K562 (cell line): ENCODE results near the gene PPP6R3. TPM values are rescaled to one million over a fixed set of nuclear protein-coding genes. Genes with fewer than 3 reads are reported as not detected.

ENCODE experiments used
- ATAC-seq: fragments of 200-7000 bp; cut with Tn5 transposase; 3 replicates; pipeline ENCODE4 v1.9.1; 2020; ENCODE audit warnings: moderate library complexity
- BruUV-seq: library from RNA; stranded (reverse); fragments of 400-500 nt; replicated peaks from 2 replicates; lab custom pipeline; 2021; lab: Mats Ljungman, UMichigan
- CTCF ChIA-PET: fragments of 300-600 bp; formaldehyde crosslinking; extraction: SDS; loops from one replicate; lab custom pipeline; 2021; ENCODE audit warnings: low intra/inter-chr PET ratio; lab: Yijun Ruan, JAX
- POLR2A ChIA-PET: fragments of 300-600, 350-650 bp; sonication (Branson Sonifier 250); formaldehyde crosslinking; extraction: SDS; loops from one replicate; lab custom pipeline; 2021; ENCODE audit warnings: antibody characterized with exemption, inconsistent platforms; lab: Yijun Ruan, JAX
- DNase-seq, 4 experiments: peaks; one replicate each; pipeline versions ENCODE4 v3.0.0 to v3.0.0-alpha.2; 2011 to 2018; ENCODE audit warnings: low spot score in 3 of 4, mixed read lengths in 3 of 4; ENCODE audit errors: extremely low read depth in 1 of 4
- FAIRE-seq: peaks from 2 replicates; lab custom pipeline; 2011; peaks lifted over from hg19 to GRCh38; lab: Jason Lieb, UNC
- H2AFZ ChIP-seq: 2 replicates; pipeline ENCODE4 v1.6.0; 2011; ENCODE audit warnings: low read depth, low read length, control low read depth, inconsistent platforms
- H3K27ac ChIP-seq: fragments of 200-600 bp; 3 replicates; pipeline ENCODE4 v1.8.0; 2011; ENCODE audit warnings: low read depth, mild to moderate bottlenecking, control low read depth, inconsistent platforms, low read length, moderate library complexity, mixed read lengths; ENCODE audit errors: extremely low read depth
- H3K27me3 ChIP-seq, 2 experiments: fragments of 300-600 bp in 1 of 2; 2 replicates in 1 of 2; 3 replicates in 1 of 2; pipeline versions ENCODE4 v1.6.0 to v1.8.0; 2011; ENCODE audit warnings: inconsistent platforms in 2 of 2, low read length in 2 of 2, mild to moderate bottlenecking in 1 of 2, mixed read lengths in 1 of 2, moderate library complexity in 1 of 2; ENCODE audit not compliant: control insufficient read depth in 2 of 2, insufficient read depth in 2 of 2
- H3K36me3 ChIP-seq: fragments of 300-600 bp; 3 replicates; pipeline ENCODE4 v1.8.0; 2011; ENCODE audit warnings: mild to moderate bottlenecking, low read length, inconsistent platforms; ENCODE audit not compliant: control insufficient read depth, insufficient read depth
- H3K4me1 ChIP-seq, 2 experiments: fragments of 200-600 bp in 1 of 2; replicated peaks in 1 of 2; 2 replicates in 1 of 2; 3 replicates in 1 of 2; pipeline versions ENCODE4 v1.5.1 to v1.8.0; 2011; ENCODE audit warnings: inconsistent platforms in 2 of 2, low read length in 2 of 2, mild to moderate bottlenecking in 1 of 2, mixed read lengths in 1 of 2, moderate library complexity in 1 of 2; ENCODE audit not compliant: control insufficient read depth in 2 of 2, insufficient read depth in 2 of 2
- H3K4me2 ChIP-seq: 2 replicates; pipeline ENCODE4 v1.6.1; 2011; ENCODE audit warnings: low read length, control low read depth, inconsistent platforms, mixed read lengths; ENCODE audit not compliant: insufficient read depth
- H3K4me3 ChIP-seq: fragments of 200-600 bp; sonication (generic), shearing (Covaris generic); 2 replicates; pipeline ENCODE4 v1.5.1; 2016; ENCODE audit warnings: control low read depth, inconsistent platforms
- H3K79me2 ChIP-seq: fragments of 200-600 bp; 3 replicates; pipeline ENCODE4 v1.8.0; 2011; ENCODE audit warnings: low read length, inconsistent platforms; ENCODE audit not compliant: control insufficient read depth, insufficient read depth
- H3K9ac ChIP-seq, 2 experiments: 2 replicates each; pipeline versions ENCODE4 v1.6.0 to v1.6.1; 2011; ENCODE audit warnings: low read depth in 2 of 2, low read length in 2 of 2, control low read depth in 1 of 2, inconsistent platforms in 1 of 2, mild to moderate bottlenecking in 1 of 2, mixed read lengths in 1 of 2; ENCODE audit not compliant: insufficient read depth in 1 of 2
- H3K9me1 ChIP-seq: one replicate; pipeline ENCODE4 v1.6.0; 2011; ENCODE audit warnings: inconsistent platforms, mild to moderate bottlenecking, low read length, moderate library complexity; ENCODE audit not compliant: control insufficient read depth, insufficient read depth
- H3K9me3 ChIP-seq: replicated peaks from 2 replicates; pipeline ENCODE4 v1.5.1; 2011; ENCODE audit warnings: low read depth, low read length, inconsistent platforms; ENCODE audit not compliant: control insufficient read depth, insufficient read depth
- H4K20me1 ChIP-seq: replicated peaks from 2 replicates; pipeline ENCODE4 v1.6.1; 2011; ENCODE audit warnings: low read length, inconsistent platforms, mixed read lengths; ENCODE audit not compliant: control insufficient read depth, insufficient read depth
- HSF4 ChIP-seq: fragments of 250-450 bp; sonication (Bioruptor Pico); IDR thresholded peaks from 2 replicates; pipeline ENCODE4 v2.1.2; 2022; ENCODE audit warnings: mild to moderate bottlenecking, moderate library complexity, borderline replicate concordance
- KAT7 ChIP-seq: sonication (generic); formaldehyde crosslinking; IDR thresholded peaks from 2 replicates; pipeline ENCODE4 v1.8.0; 2022; ENCODE audit warnings: missing genetic modification reagents, mild to moderate bottlenecking, borderline replicate concordance
- RFX7 ChIP-seq: fragments of 250-450 bp; sonication (Bioruptor Pico); IDR thresholded peaks from 2 replicates; pipeline ENCODE4 v1.5.1; 2021; ENCODE audit warnings: mild to moderate bottlenecking
- ZBTB40 ChIP-seq, 2 experiments: fragments of 450-650 bp in 1 of 2; sonication (generic) in 1 of 2; formaldehyde crosslinking in 1 of 2; IDR thresholded peaks; 2 replicates each; pipeline versions ENCODE4 v1.7.1 to v1.9.0; 2016 to 2022; ENCODE audit warnings: inconsistent platforms in 1 of 2, mild to moderate bottlenecking in 1 of 2, missing genetic modification reagents in 1 of 2
- ZC3H11A ChIP-seq: IDR thresholded peaks from 2 replicates; pipeline ENCODE4 v1.6.1; 2012; ENCODE audit warnings: low read depth, low read length, improper control_type of control experiment
- WGBS: fragments of 100-300 bp; shearing (Covaris generic); methylation state at CpG from one replicate; pipeline ENCODE4 v1.1.6; 2016; ENCODE audit warnings: low coverage, mixed read lengths; ENCODE audit not compliant: insufficient coverage; ENCODE audit errors: missing lambda C conversion rate; 5-methylcytosine and 5-hydroxymethylcytosine counted together
- in situ Hi-C: fragments of 300-500 bp; cut with MboI; formaldehyde crosslinking; loops from 4 replicates; pipeline ENCODE4 v1.15.0; 2018; ENCODE audit warnings: inconsistent platforms, mixed read lengths
- intact Hi-C: fragments of 100-400 bp; cut with micrococcal nuclease; formaldehyde crosslinking; loops from 2 replicates; pipeline ENCODE4 v1.14.2; 2022
- polyA plus RNA-seq, 8 experiments: library from polyadenylated mRNA; depleted of rRNA in 4 of 8; stranded (reverse) in 5 of 8; unstranded in 3 of 8; fragments of >200 nt; fragmentation: Nextera tagmentation in 2 of 8; fragmentation: Illumina TruSeq in 1 of 8; extraction: Ambion mirVana in 2 of 8; extraction: Trizol in 1 of 8; gene quantifications; 2 replicates each; pipeline versions ENCODE4 v1.2.1 to v1.2.3, GENCODE V29; 2011 to 2014; ENCODE audit warnings: inconsistent platforms in 1 of 8, missing spikeins in 1 of 8
- total RNA-seq, 7 experiments: library from RNA; depleted of rRNA in 6 of 7; stranded (reverse); fragments of >200 nt in 6 of 7; fragmentation: Illumina TruSeq in 2 of 7; extraction: Trizol in 2 of 7; gene quantifications; 2 replicates each; pipeline versions ENCODE4 v1.2.1 to v1.2.3, GENCODE V29; 2011 to 2021; ENCODE audit warnings: low replicate concordance in 1 of 7

PPP6R3 gene
- total and polyA plus RNA-seq, 9 of the 15 experiments (the other 6 are each of a cell fraction or from before 2014, with no cell fraction given): 20.3 to 117 (median 80.6) TPM

GRCh38 chr11:68488623-68489022 lies 28.1 kb downstream of the PPP6R3 start:
- DNase-seq (no peak), FAIRE-seq (no peak), ATAC-seq (no peak; the same call in 2 of the 3 replicates)
- Histone ChIP-seq H3K9me1 (peaks cover 3% of the 10 kb centered on the region), H2AFZ (no peak overlapping the region), H3K9ac (no peak overlapping the region), H3K79me2 (peaks cover 98% of the 10 kb centered on the region), H4K20me1 (peaks cover 6% of the 10 kb centered on the region; the same call in 1 of the 2 replicates), H3K9me3 (no peaks in the 10 kb centered on the region), H3K27me3 (no peaks in the 10 kb centered on the region), H3K4me3 (no peak overlapping the region), H3K4me1 (no peaks in the 10 kb centered on the region; a peak in 1 of 5 replicates), H3K4me2 (no peak overlapping the region), H3K36me3 (0 out of 3 replicates have a peak, but pooled peaks cover 5% of the 10 kb centered on the region), H3K27ac (no peak overlapping the region)
- BruUV-seq: no TSS peak
- intact Hi-C loops (no loop called here), in situ Hi-C loops (no loop called here)
- POLR2A ChIA-PET: interaction anchor here (1.1 to 1.5 kb wide), 4 partner anchors 11 to 18 kb away, joined by 3 to 6 read pairs (median 4); no protein-coding TSS in a partner anchor
- CTCF ChIA-PET: no interaction called here
- TF ChIP-seq KAT7 (CRISPR knock-in tag): no peak
- TF ChIP-seq HSF4 (CRISPR knock-in tag): no peak
- no peak for TF ChIP-seq ZC3H11A
- WGBS: 100% methylated on average over 1 of the region's 1 CpG

GRCh38 chr11:68495220-68495729 lies 34.7 kb downstream of the PPP6R3 start:
- ChIA-PET CTCF (no interaction called here), POLR2A (interaction anchor here (0.9 to 1.0 kb wide), 2 partner anchors 22 to 42 kb away, joined by 3 to 4 read pairs; no protein-coding TSS in a partner anchor)
- no peak overlapping the region for H3K27ac ChIP-seq
- H3K4me2 ChIP-seq: no peak overlapping the region
- intact Hi-C loops: no loop called here
- WGBS: 65% methylated on average over 3 of the region's 3 CpGs
- no peak overlapping the region for H3K9ac ChIP-seq
- no peak overlapping the region for H3K4me3 ChIP-seq
- H3K4me1 ChIP-seq: peaks cover 18 to 19% of the 10 kb centered on the region in 2 experiments; a peak in 4 of 5 replicates
- peaks cover 27% of the 10 kb centered on the region for H4K20me1 ChIP-seq
- FAIRE-seq (no peak), DNase-seq (no peak), ATAC-seq (no peak)
- no peak overlapping the region for H2AFZ ChIP-seq
- in situ Hi-C loops: no loop called here
- no peaks in the 10 kb centered on the region for H3K9me1 ChIP-seq
- 0 out of 2 replicates have a peak, but pooled peaks have one; percentile 48 for TF ChIP-seq ZBTB40 (IDR thresholded peaks at IDR 0.05)
- no peak for TF ChIP-seq ZBTB40 (CRISPR knock-in tag; IDR thresholded peaks at IDR 0.05)
- no peak for TF ChIP-seq RFX7 (CRISPR knock-in tag)
- H3K79me2 ChIP-seq: peaks cover 93% of the 10 kb centered on the region
- no TSS peak for BruUV-seq
- H3K36me3 ChIP-seq: no peaks in the 10 kb centered on the region
- no peaks in the 10 kb centered on the region for H3K9me3 ChIP-seq
- H3K27me3 ChIP-seq: no peaks in the 10 kb centered on the region
